ENCODE measurements around the gene ZNF532.
A peak's percentile ranks its signal among the peaks of the same experiment; 100 is the strongest.

Gene ZNF532

GRCh38 chr18:58831606-58832005 is 33.1 kb upstream of the ZNF532 start:
- Histone ChIP-seq H3K4me1 (ENCODE audit: insufficient read depth, low read length) (peaks cover 7% of the 10 kb centered on the region; the same call in 1 of the 2 replicates), H3K27me3 (ENCODE audit: insufficient read depth, low read length) (no peaks in the 10 kb centered on the region), H3K27ac (ENCODE audit: low read depth, low read length) (no peak overlapping the region), H3K36me3 (ENCODE audit: insufficient read depth, low read length) (no peaks in the 10 kb centered on the region), H3K4me3 (ENCODE audit: low read length) (no peak overlapping the region), H3K9ac (ENCODE audit: low read depth, low read length) (no peak overlapping the region), H3K9me3 (ENCODE audit: insufficient read depth, low read depth, low read length) (0 out of 2 replicates have a peak, but pooled peaks cover 3% of the 10 kb centered on the region)
- WGBS, result 97% methylated on average over 1 of the region's 1 CpG

GRCh38 chr18:58838165-58838860 is 26.4 kb upstream of the ZNF532 start:
- H3K27ac ChIP-seq (ENCODE audit: low read depth, low read length), result no peak overlapping the region
- no peaks in the 10 kb centered on the region for H3K27me3 ChIP-seq (ENCODE audit: insufficient read depth, low read length)
- WGBS, result 86% methylated on average over 5 of the region's 5 CpGs
- peaks cover 21% of the 10 kb centered on the region for H3K4me1 ChIP-seq (ENCODE audit: insufficient read depth, low read length)
- no peak overlapping the region for H3K9ac ChIP-seq (ENCODE audit: low read depth, low read length)
- H3K4me3 ChIP-seq (ENCODE audit: low read length), result no peak overlapping the region
- H3K9me3 ChIP-seq (ENCODE audit: insufficient read depth, low read depth, low read length), result peaks cover 2% of the 10 kb centered on the region; the same call in 1 of the 2 replicates
- H3K36me3 ChIP-seq (ENCODE audit: insufficient read depth, low read length), result no peaks in the 10 kb centered on the region

GRCh38 chr18:58838946-58839345 is 25.7 kb upstream of the ZNF532 start:
- no peaks in the 10 kb centered on the region for H3K27me3 ChIP-seq (ENCODE audit: insufficient read depth, low read length)
- 91% methylated on average over 6 of the region's 6 CpGs for WGBS
- no peak overlapping the region for H3K9ac ChIP-seq (ENCODE audit: low read depth, low read length)

DNA sequence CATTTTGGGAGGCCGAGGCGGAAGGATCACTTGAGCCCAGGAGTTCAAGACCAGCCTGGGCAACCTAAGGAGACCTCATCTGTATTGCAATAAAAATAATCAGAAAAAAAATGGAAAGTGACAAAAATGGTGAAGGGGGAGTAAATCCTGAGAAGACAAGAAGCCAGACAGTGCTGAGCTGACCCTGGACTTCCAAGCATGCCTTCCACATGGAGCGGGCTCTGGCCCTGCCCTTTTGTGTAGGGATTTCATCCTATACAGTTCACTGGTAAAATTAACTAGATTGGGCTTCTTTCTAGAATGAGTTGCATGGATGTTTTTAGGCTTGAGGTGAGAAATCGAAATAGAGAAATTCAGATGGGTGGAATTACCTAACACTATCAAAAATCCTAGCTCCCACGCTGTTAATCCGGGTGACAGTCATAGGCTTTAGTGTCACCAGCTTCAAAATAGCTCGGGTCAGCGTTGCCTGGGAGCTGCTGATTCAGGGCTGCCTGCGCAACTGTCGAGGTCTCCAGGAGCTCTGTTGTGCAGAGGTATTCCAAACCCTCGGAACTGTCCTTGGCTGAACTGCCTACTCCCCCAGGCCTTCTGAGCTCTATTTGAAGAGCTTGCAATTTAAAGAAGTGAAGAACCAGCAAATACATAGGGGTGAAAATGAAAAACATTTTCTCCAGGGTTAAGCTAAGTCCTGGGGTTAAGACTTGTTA is 21.5 kb upstream of the ZNF532 start:
- peaks cover 54% of the 10 kb centered on the region for H3K4me1 ChIP-seq (ENCODE audit: insufficient read depth, low read length)
- H3K9ac ChIP-seq (ENCODE audit: low read depth, low read length), result no peak overlapping the region
- H3K4me3 ChIP-seq (ENCODE audit: low read length), result no peak overlapping the region
- WGBS, result 66% methylated on average over 11 of the region's 11 CpGs
- H3K36me3 ChIP-seq (ENCODE audit: insufficient read depth, low read length), result no peaks in the 10 kb centered on the region
- peaks cover 2% of the 10 kb centered on the region; the same call in 1 of the 2 replicates for H3K9me3 ChIP-seq (ENCODE audit: insufficient read depth, low read depth, low read length)
- no peak overlapping the region for H3K27ac ChIP-seq (ENCODE audit: low read depth, low read length)
- H3K27me3 ChIP-seq (ENCODE audit: insufficient read depth, low read length), result no peaks in the 10 kb centered on the region

More at GRCh38 chr18:58838946-58839345, 25.7 kb upstream of the ZNF532 start:
- Histone ChIP-seq H3K9me3 (ENCODE audit: insufficient read depth, low read depth, low read length) (peaks cover 2% of the 10 kb centered on the region; the same call in 1 of the 2 replicates), H3K36me3 (ENCODE audit: insufficient read depth, low read length) (no peaks in the 10 kb centered on the region), H3K4me3 (ENCODE audit: low read length) (no peak overlapping the region), H3K27ac (ENCODE audit: low read depth, low read length) (no peak overlapping the region), H3K4me1 (ENCODE audit: insufficient read depth, low read length) (peaks cover 27% of the 10 kb centered on the region)

DNA sequence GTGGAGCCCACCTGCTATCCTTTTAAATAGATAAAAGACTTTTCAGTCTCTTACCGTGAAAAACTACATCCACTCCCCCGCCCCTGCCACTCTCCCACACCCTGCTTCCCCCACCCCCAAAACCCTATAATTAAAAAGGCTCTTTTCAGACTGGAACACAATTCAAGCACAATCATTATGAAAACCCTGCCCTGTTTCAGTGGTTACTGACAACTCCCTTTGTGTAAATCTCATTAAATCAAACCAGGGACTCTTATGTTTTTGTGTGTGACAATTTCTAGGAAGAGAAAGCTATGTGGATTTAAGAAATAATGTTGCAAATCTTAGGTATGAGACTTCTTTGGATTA is 21.0 kb upstream of the ZNF532 start:
- Histone ChIP-seq H3K9ac (ENCODE audit: low read depth, low read length) (no peak overlapping the region), H3K4me1 (ENCODE audit: insufficient read depth, low read length) (peaks cover 54% of the 10 kb centered on the region), H3K27me3 (ENCODE audit: insufficient read depth, low read length) (no peaks in the 10 kb centered on the region), H3K9me3 (ENCODE audit: insufficient read depth, low read depth, low read length) (peaks cover 2% of the 10 kb centered on the region; the same call in 1 of the 2 replicates), H3K36me3 (ENCODE audit: insufficient read depth, low read length) (no peaks in the 10 kb centered on the region), H3K4me3 (ENCODE audit: low read length) (no peak overlapping the region), H3K27ac (ENCODE audit: low read depth, low read length) (no peak overlapping the region)
- whole genome bisulfite sequencing, result 48% methylated on average over 2 of the region's 2 CpGs

DNA sequence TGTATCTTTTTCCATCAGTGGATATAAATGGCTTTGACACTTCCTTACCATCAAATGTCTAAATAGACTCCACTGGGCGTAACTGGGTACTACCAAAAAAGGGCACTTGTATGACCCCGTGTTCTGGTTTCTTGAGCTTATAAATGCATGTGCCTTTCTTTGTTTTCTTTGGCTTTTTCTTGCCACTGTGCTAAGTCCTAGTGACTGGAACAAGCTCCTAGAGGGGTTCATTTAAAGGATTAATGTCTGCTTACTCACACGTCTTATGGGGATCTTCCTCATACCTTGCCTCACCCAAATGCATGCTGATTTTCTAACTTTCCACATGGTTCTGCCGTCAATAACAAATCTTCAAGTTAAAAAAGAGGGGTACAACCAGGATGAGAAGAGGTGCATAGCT is 19.8 kb upstream of the ZNF532 start:
- Histone ChIP-seq H3K4me1 (ENCODE audit: insufficient read depth, low read length) (peaks cover 60% of the 10 kb centered on the region), H3K9ac (ENCODE audit: low read depth, low read length) (no peak overlapping the region), H3K36me3 (ENCODE audit: insufficient read depth, low read length) (no peaks in the 10 kb centered on the region), H3K27me3 (ENCODE audit: insufficient read depth, low read length) (no peaks in the 10 kb centered on the region), H3K4me3 (ENCODE audit: low read length) (no peak overlapping the region), H3K27ac (ENCODE audit: low read depth, low read length) (no peak overlapping the region), H3K9me3 (ENCODE audit: insufficient read depth, low read depth, low read length) (no peaks in the 10 kb centered on the region)
- WGBS, result 89% methylated on average over 4 of the region's 4 CpGs

DNA sequence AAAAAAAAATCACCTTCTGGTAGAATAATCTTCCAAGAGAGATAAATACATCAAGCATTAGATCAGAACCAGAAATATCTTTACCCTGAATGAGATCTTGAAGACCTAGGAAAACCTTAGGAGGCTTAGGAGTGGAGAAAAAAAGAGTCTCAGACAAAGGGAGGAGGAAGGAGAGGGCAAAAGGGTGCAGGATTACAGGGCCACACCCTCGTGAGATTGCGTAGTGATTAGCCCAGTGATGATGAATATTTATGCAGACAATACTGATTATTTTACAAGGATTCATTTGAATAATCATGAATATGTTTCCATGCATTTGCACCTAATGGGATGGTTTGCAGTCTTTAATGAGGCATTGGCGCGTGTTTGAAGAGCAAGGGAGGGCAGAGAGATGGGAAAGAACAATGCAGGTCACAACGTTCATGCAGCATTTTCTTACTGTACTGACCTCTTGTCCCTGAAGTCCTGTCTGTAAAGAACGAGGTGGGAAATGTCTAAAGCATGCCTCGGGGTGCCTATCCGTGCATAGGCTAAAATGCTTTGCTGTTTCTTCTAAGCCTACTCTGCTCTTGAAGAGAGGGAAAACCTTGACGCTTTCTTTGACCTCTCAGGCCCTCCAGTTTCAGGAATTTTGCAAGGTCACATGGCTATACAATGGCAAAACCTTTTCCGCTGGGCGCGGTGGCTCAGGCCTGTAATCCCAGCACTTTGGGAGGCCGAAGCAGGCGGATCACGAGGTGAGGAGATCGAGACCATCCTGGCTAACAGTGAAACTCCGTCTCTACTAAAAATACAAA is 18.6 kb upstream of the ZNF532 start:
- H3K4me1 ChIP-seq (ENCODE audit: insufficient read depth, low read length), result peaks cover 67% of the 10 kb centered on the region

DNA sequence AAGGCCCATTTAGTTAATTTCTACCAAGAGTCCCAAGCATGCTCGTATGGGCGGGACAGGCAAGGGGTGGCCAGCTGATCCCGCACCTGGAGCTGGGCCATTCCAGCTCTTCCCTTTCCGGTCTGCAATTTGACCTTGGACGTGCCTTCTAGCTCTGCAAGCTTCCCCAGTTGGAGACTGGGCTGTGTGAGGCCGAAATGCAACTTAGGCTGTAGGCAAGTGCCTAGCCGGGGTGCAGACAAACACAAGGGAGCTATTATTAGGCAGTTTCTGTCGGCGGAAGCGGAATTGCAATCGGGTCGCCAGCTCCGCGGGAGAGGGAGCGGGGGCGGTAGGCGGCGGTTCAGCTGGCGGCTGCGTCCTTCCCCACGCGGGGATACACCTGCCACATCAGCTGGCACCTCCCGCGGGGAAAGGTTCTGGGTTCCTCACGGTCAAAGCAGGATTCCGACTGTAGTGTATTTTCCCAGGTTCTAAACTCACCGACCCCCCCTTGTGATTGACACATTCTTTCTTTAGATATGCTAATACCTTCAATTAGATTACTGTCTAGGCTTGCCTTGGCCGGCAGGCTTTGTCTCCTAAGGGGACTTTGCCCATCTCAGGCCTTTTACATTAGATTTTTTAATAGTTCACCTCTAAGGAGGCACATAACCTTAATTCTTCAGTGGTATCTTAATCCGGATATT is 17.1 kb upstream of the ZNF532 start:
- Histone ChIP-seq H3K9ac (ENCODE audit: low read depth, low read length) (peak overlapping the region; percentile 76), H3K4me3 (ENCODE audit: low read length) (peak overlapping the region; percentile 35), H3K27me3 (ENCODE audit: insufficient read depth, low read length) (no peaks in the 10 kb centered on the region), H3K36me3 (ENCODE audit: insufficient read depth, low read length) (no peaks in the 10 kb centered on the region), H3K27ac (ENCODE audit: low read depth, low read length) (peak overlapping the region; percentile 92), H3K4me1 (ENCODE audit: insufficient read depth, low read length) (peaks cover 77% of the 10 kb centered on the region), H3K9me3 (ENCODE audit: insufficient read depth, low read depth, low read length) (no peaks in the 10 kb centered on the region)
- 2% methylated on average over 29 of the region's 29 CpGs for WGBS

More for the DNA sequence above, 18.6 kb upstream of the ZNF532 start:
- 81% methylated on average over 17 of the region's 17 CpGs for WGBS
- no peak overlapping the region for H3K4me3 ChIP-seq (ENCODE audit: low read length)
- H3K36me3 ChIP-seq (ENCODE audit: insufficient read depth, low read length), result no peaks in the 10 kb centered on the region
- no peak overlapping the region for H3K9ac ChIP-seq (ENCODE audit: low read depth, low read length)
- H3K27me3 ChIP-seq (ENCODE audit: insufficient read depth, low read length), result no peaks in the 10 kb centered on the region
- H3K9me3 ChIP-seq (ENCODE audit: insufficient read depth, low read depth, low read length), result no peaks in the 10 kb centered on the region
- peak overlapping the region; percentile 92 for H3K27ac ChIP-seq (ENCODE audit: low read depth, low read length)

DNA sequence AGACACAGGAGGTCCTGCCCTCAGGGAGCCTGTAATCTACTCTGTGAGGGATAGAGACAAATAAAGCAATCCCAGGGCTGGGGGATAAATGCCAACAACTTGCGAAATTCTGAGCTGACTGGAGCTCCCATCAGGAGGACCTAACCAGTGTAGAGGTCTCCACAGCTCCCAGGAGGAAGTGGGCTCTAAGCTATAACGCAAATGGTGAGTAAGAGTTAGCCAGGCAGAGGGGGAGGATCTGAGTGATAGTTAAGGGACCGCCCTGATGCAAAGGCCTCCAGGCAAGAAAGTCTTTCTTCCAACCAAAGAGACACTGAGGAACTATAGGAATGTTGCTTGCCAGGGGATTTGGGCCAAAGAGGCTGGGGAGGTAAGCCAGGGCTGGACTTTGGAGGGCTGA is 16.0 kb upstream of the ZNF532 start:
- Histone ChIP-seq H3K4me3 (ENCODE audit: low read length) (no peak overlapping the region; the same call in 1 of the 2 replicates), H3K27me3 (ENCODE audit: insufficient read depth, low read length) (no peaks in the 10 kb centered on the region), H3K36me3 (ENCODE audit: insufficient read depth, low read length) (no peaks in the 10 kb centered on the region), H3K9ac (ENCODE audit: low read depth, low read length) (peak overlapping the region; percentile 76), H3K4me1 (ENCODE audit: insufficient read depth, low read length) (peaks cover 65% of the 10 kb centered on the region), H3K27ac (ENCODE audit: low read depth, low read length) (peak overlapping the region; percentile 92), H3K9me3 (ENCODE audit: insufficient read depth, low read depth, low read length) (no peaks in the 10 kb centered on the region)
- WGBS, result 47% methylated on average over 3 of the region's 3 CpGs

- Histone ChIP-seq H3K4me1 (ENCODE audit: insufficient read depth, low read length) (peaks cover 49% of the 10 kb centered on the region), H3K4me3 (ENCODE audit: low read length) (no peak overlapping the region), H3K9ac (ENCODE audit: low read depth, low read length) (peak overlapping the region; percentile 19), H3K27ac (ENCODE audit: low read depth, low read length) (peak overlapping the region; percentile 79), H3K9me3 (ENCODE audit: insufficient read depth, low read depth, low read length) (no peaks in the 10 kb centered on the region), H3K36me3 (ENCODE audit: insufficient read depth, low read length) (no peaks in the 10 kb centered on the region), H3K27me3 (ENCODE audit: insufficient read depth, low read length) (no peaks in the 10 kb centered on the region)
- 62% methylated on average over 12 of the region's 12 CpGs for WGBS
Observed at GRCh38 chr18:58850786-58851469, 13.7 kb upstream of the ZNF532 start.
